BLaER1 (cell line): ENCODE results near the gene MYO1E.
A peak's percentile ranks its signal among the peaks of the same experiment; 100 is the strongest.

Source experiments
- H3K27ac ChIP-seq: shearing (Covaris generic); formaldehyde crosslinking; 2 replicates; pipeline ENCODE4 v1.8.1; 2022
- H3K27me3 ChIP-seq: shearing (Covaris generic); formaldehyde crosslinking; 2 replicates; pipeline ENCODE4 v1.8.1; 2022
- H3K36me3 ChIP-seq: shearing (Covaris generic); formaldehyde crosslinking; 2 replicates; pipeline ENCODE4 v1.8.1; 2022
- H3K4me1 ChIP-seq: shearing (Covaris generic); formaldehyde crosslinking; 2 replicates; pipeline ENCODE4 v1.8.1; 2022
- H3K4me2 ChIP-seq: shearing (Covaris generic); formaldehyde crosslinking; 2 replicates; pipeline ENCODE4 v1.8.1; 2022
- H3K4me3 ChIP-seq: shearing (Covaris generic); formaldehyde crosslinking; 2 replicates; pipeline ENCODE4 v1.8.1; 2022
- H3K9ac ChIP-seq: shearing (Covaris generic); formaldehyde crosslinking; 2 replicates; pipeline ENCODE4 v1.8.1; 2022
- H3K9me3 ChIP-seq: shearing (Covaris generic); formaldehyde crosslinking; 2 replicates; pipeline ENCODE4 v1.8.1; 2022
- H4K20me1 ChIP-seq: shearing (Covaris generic); formaldehyde crosslinking; 2 replicates; pipeline ENCODE4 v1.8.1; 2022
- Cebpa-rat ChIP-seq: shearing (Covaris generic); IDR thresholded peaks from 2 replicates; pipeline ENCODE4 v1.8.1; 2022

MYO1E gene

GRCh38 chr15:59256482-59256881, 116.2 kb downstream of the MYO1E start:
- Histone ChIP-seq H3K27ac (no peak overlapping the region), H3K27me3 (no peaks in the 10 kb centered on the region), H3K4me2 (no peak overlapping the region), H3K9me3 (no peaks in the 10 kb centered on the region), H3K4me3 (no peak overlapping the region), H3K36me3 (no peaks in the 10 kb centered on the region), H4K20me1 (no peaks in the 10 kb centered on the region), H3K4me1 (peaks cover 1% of the 10 kb centered on the region), H3K9ac (no peak overlapping the region)
- 0 out of 2 replicates have a peak, but pooled peaks have one; percentile 13 for TF ChIP-seq Cebpa-rat

GRCh38 chr15:59255680-59256336, 116.9 kb downstream of the MYO1E start:
- Histone ChIP-seq H3K4me1 (peaks cover 8% of the 10 kb centered on the region), H3K27me3 (no peaks in the 10 kb centered on the region), H3K27ac (no peak overlapping the region), H3K4me3 (no peak overlapping the region), H3K4me2 (no peak overlapping the region), H3K9me3 (no peaks in the 10 kb centered on the region), H3K9ac (no peak overlapping the region), H4K20me1 (no peaks in the 10 kb centered on the region), H3K36me3 (no peaks in the 10 kb centered on the region)
- TF ChIP-seq Cebpa-rat = no peak

- no peaks in the 10 kb centered on the region for H3K36me3 ChIP-seq
- H4K20me1 ChIP-seq = no peaks in the 10 kb centered on the region
- H3K4me1 ChIP-seq = peaks cover 9% of the 10 kb centered on the region
- no peaks in the 10 kb centered on the region for H3K9me3 ChIP-seq
- no peaks in the 10 kb centered on the region for H3K27me3 ChIP-seq
- H3K4me2 ChIP-seq = no peak overlapping the region
- no peak overlapping the region for H3K4me3 ChIP-seq
- H3K27ac ChIP-seq = no peak overlapping the region
- no peak for TF ChIP-seq Cebpa-rat
- no peak overlapping the region for H3K9ac ChIP-seq
These were observed 120.5 kb downstream of the MYO1E start for GRCh38 chr15:59252137-59252536.

- Histone ChIP-seq H3K36me3 (no peaks in the 10 kb centered on the region), H3K27me3 (no peaks in the 10 kb centered on the region), H4K20me1 (no peaks in the 10 kb centered on the region), H3K4me3 (no peak overlapping the region), H3K9ac (no peak overlapping the region), H3K4me1 (peaks cover 9% of the 10 kb centered on the region), H3K27ac (no peak overlapping the region), H3K9me3 (no peaks in the 10 kb centered on the region), H3K4me2 (peak overlapping the region; percentile 48)
- no peak for TF ChIP-seq Cebpa-rat
These were observed 121.4 kb downstream of the MYO1E start for GRCh38 chr15:59251001-59251845.

- Histone ChIP-seq H3K27me3 (no peaks in the 10 kb centered on the region), H3K9me3 (no peaks in the 10 kb centered on the region), H4K20me1 (no peaks in the 10 kb centered on the region), H3K9ac (no peak overlapping the region), H3K4me2 (no peak overlapping the region), H3K4me3 (no peak overlapping the region), H3K36me3 (no peaks in the 10 kb centered on the region), H3K4me1 (peaks cover 15% of the 10 kb centered on the region), H3K27ac (no peak overlapping the region)
- no peak for TF ChIP-seq Cebpa-rat
These were observed 122.4 kb downstream of the MYO1E start for GRCh38 chr15:59250249-59250648.

- Histone ChIP-seq H3K27ac (no peak overlapping the region), H3K9me3 (no peaks in the 10 kb centered on the region), H3K4me3 (no peak overlapping the region), H3K4me1 (peaks cover 19% of the 10 kb centered on the region), H3K36me3 (no peaks in the 10 kb centered on the region), H4K20me1 (no peaks in the 10 kb centered on the region), H3K4me2 (no peak overlapping the region), H3K9ac (no peak overlapping the region), H3K27me3 (no peaks in the 10 kb centered on the region)
- no peak for TF ChIP-seq Cebpa-rat
These were observed 122.9 kb downstream of the MYO1E start for GRCh38 chr15:59249816-59250215.

GRCh38 chr15:59247364-59247763, 125.3 kb downstream of the MYO1E start:
- H3K4me3 ChIP-seq = no peak overlapping the region
- no peaks in the 10 kb centered on the region for H3K36me3 ChIP-seq
- no peak for TF ChIP-seq Cebpa-rat
- H4K20me1 ChIP-seq = no peaks in the 10 kb centered on the region
- no peak overlapping the region for H3K9ac ChIP-seq
- H3K4me2 ChIP-seq = no peak overlapping the region
- H3K9me3 ChIP-seq = no peaks in the 10 kb centered on the region
- H3K4me1 ChIP-seq = peaks cover 20% of the 10 kb centered on the region
- H3K27me3 ChIP-seq = no peaks in the 10 kb centered on the region
- H3K27ac ChIP-seq = no peak overlapping the region

- TF ChIP-seq Cebpa-rat = no peak
- Histone ChIP-seq H3K4me3 (no peak overlapping the region), H3K27ac (no peak overlapping the region), H3K9me3 (no peaks in the 10 kb centered on the region), H3K4me2 (peak overlapping the region; percentile 18), H3K27me3 (no peaks in the 10 kb centered on the region), H3K36me3 (no peaks in the 10 kb centered on the region), H3K4me1 (peaks cover 10% of the 10 kb centered on the region), H3K9ac (no peak overlapping the region), H4K20me1 (no peaks in the 10 kb centered on the region)
These were observed 127.1 kb downstream of the MYO1E start for GRCh38 chr15:59245559-59245958.

GRCh38 chr15:59244337-59244736, 128.3 kb downstream of the MYO1E start:
- no peak overlapping the region for H3K4me3 ChIP-seq
- TF ChIP-seq Cebpa-rat = no peak
- H4K20me1 ChIP-seq = no peaks in the 10 kb centered on the region
- no peak overlapping the region for H3K27ac ChIP-seq
- no peaks in the 10 kb centered on the region for H3K27me3 ChIP-seq
- H3K36me3 ChIP-seq = no peaks in the 10 kb centered on the region
- no peak overlapping the region for H3K9ac ChIP-seq
- no peak overlapping the region for H3K4me2 ChIP-seq
- H3K4me1 ChIP-seq = peaks cover 10% of the 10 kb centered on the region
- H3K9me3 ChIP-seq = no peaks in the 10 kb centered on the region

GRCh38 chr15:59243622-59244021, 129.0 kb downstream of the MYO1E start:
- H3K9ac ChIP-seq = no peak overlapping the region
- no peaks in the 10 kb centered on the region for H4K20me1 ChIP-seq
- TF ChIP-seq Cebpa-rat = no peak
- peaks cover 10% of the 10 kb centered on the region for H3K4me1 ChIP-seq
- H3K27ac ChIP-seq = no peak overlapping the region
- no peak overlapping the region for H3K4me3 ChIP-seq
- H3K9me3 ChIP-seq = no peaks in the 10 kb centered on the region
- no peaks in the 10 kb centered on the region for H3K36me3 ChIP-seq
- no peak overlapping the region for H3K4me2 ChIP-seq
- no peaks in the 10 kb centered on the region for H3K27me3 ChIP-seq
